Measurements from ENCODE around the gene KTN1.

GRCh38 chr14:55578511-55578910, 1.5 kb upstream of the KTN1 start:
- TF ChIP-seq, protein P1, sequence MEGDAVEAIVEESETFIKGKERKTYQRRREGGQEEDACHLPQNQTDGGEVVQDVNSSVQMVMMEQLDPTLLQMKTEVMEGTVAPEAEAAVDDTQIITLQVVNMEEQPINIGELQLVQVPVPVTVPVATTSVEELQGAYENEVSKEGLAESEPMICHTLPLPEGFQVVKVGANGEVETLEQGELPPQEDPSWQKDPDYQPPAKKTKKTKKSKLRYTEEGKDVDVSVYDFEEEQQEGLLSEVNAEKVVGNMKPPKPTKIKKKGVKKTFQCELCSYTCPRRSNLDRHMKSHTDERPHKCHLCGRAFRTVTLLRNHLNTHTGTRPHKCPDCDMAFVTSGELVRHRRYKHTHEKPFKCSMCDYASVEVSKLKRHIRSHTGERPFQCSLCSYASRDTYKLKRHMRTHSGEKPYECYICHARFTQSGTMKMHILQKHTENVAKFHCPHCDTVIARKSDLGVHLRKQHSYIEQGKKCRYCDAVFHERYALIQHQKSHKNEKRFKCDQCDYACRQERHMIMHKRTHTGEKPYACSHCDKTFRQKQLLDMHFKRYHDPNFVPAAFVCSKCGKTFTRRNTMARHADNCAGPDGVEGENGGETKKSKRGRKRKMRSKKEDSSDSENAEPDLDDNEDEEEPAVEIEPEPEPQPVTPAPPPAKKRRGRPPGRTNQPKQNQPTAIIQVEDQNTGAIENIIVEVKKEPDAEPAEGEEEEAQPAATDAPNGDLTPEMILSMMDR (IDR thresholded peaks at IDR 0.05; ENCODE audit: poor library complexity, severe bottlenecking), result no peak
- no peak for TF ChIP-seq TAF1 (IDR thresholded peaks at IDR 0.05; ENCODE audit: low read depth)
- no peak for TF ChIP-seq POLR2AphosphoS5 (IDR thresholded peaks at IDR 0.05)
- no peak for TF ChIP-seq RAD21 (conservative IDR thresholded peaks at IDR 0.05)
- no peak for TF ChIP-seq EP300 (conservative IDR thresholded peaks at IDR 0.05; ENCODE audit: poor library complexity, severe bottlenecking)

Data from neural cell (in vitro differentiated cells).